HG03135 (cell line): ENCODE data around the gene NCK2.
"Not testable (repeated sequence)": the region's sequence is repeated elsewhere in the genome, so short reads cannot be mapped to it uniquely, and the experiment has no call there.

Experiments used
- ATAC-seq: cut with Tn5 transposase; IDR thresholded peaks from one replicate; pipeline ENCODE4 v1.9.1; 2021; ENCODE audit warnings: mild to moderate bottlenecking, moderate library complexity; ENCODE audit not compliant: unreplicated experiment

The NCK2 gene

DNA sequence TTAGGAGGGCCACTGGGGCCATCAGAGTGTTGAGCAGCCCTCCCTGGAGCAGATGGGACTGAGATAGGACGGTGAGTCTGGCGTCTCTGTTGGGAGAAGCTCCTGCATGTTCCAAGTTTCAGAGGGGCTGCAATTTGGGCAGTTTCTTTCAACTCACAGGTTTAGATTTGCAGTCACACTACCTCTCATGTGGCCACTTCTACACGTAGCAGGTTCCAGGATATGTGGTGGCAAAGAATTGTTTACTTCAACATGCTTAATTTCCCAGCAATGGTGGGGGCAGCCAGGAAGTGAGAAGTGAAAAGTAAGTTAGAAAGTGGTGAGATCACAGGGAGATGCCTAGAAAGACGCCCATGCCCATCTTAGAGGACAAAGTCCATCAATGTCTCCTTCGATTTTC, 9.3 kb downstream of the NCK2 start:
- ATAC-seq: no peak

DNA sequence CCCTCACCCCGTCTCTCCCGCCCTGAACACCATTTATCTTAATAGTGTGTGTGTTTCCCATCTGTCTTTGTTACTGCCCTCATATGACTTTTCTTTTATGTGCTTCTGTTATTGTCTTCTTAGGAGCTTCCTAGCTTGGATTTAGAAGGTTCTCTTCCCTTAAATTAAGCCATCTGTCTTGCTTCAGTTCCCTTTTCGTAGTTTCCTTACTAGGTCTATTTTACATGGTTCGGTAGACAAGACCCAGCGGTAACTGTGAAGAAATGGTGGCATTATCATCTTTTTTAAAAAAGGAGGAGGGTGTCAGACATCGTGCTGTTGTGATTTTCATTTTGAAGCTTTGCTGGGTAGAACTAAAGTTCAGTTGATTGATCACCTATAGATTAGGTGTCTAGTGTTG, 10.3 kb downstream of the NCK2 start:
- ATAC-seq: no peak

DNA sequence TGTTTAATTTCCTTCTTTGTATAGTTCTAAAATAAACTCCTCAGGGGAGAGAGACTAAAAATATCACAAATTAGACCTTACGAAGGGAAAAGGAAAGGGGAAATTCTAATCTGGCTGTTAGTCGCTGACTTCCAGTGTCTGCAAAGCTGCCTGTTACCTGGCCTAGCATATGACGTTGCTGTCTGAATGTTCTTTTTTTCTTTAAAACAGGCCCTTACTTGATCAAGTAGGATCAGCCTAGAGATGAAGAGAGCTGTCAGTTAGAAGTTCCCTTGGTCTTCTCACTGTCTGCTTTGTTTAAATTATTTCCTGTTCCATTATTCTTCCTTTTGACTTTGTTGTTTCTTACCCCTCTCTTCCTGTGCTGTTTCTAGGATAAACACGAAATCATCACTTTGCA, 11.2 kb downstream of the NCK2 start:
- no peak for ATAC-seq

DNA sequence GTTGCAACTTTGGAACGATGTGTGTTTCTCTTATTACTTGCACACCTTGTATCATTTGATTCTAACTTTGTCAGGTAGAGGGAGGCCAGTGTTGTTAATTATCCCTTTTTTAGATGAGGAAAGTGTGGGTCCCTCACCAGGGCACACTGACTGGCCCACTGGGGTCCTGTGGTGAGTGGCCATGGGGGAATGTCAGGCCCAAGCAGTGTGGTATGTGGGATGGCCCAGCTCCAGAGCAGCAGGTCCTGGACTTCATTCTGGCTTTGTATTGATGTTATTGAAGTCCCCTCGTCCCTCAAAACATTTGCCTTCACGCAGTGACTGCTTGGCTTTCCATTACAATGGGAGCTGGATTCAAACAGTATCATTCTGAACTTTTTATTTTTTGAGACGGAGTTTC, 11.7 kb downstream of the NCK2 start:
- no peak for ATAC-seq

DNA sequence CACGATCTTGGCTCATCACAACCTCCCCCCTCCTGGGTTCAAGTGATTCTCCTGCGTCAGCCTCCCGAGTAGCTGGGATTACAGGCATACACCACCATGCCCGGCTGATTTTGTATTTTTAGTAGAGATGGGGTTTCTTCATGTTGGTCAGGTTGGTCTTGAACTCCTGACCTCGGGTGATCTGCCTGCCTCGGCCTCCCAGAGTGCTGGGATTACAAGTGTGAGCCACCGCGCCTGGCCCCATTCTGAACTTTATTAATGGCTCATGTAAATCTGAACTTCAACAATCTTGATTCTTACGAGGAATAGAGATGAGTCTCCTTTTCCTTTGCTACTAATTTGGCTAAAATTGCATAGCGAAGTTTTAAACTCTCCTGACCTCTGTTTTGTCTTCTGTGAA, 12.2 kb downstream of the NCK2 start:
- not testable (repeated sequence) for ATAC-seq

DNA sequence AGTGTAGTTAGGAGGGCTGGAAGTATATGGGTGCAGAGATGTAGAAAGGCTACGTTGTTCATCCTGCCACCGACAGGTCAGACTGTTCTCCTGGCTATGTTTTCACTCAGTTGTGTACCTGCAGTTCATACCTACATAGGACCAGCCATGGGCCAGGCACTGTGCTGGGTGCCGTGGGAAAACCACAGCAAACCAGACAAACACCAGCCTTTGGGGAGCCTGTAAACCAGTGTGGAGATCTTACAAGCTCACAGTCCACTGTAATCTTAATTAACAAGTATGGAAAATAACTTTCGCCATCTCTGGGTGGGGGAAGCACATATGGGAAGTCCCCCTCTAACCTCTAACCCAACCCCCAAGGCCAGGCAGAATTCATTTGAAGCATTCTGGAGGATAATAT, 12.7 kb downstream of the NCK2 start:
- no peak for ATAC-seq

DNA sequence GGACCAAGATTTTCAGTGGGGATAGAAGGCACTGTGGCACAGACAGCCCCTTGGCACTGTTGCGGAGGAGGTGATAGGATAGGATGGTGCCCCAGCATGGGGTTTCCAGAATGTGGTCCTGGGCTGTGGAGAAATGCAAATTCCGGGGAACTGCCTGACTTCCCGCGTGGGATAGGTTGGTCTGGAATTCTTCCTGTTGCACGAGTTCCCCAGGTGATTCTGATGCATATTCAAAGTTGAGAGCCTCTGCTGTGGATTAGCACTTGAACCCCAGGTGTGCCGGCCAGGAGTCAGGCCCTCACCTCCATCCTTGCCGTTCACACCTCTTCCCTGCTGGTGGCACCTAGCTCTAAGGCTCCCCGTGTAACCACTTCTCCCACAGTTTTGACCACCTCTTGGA, 15.5 kb downstream of the NCK2 start:
- no peak for ATAC-seq

DNA sequence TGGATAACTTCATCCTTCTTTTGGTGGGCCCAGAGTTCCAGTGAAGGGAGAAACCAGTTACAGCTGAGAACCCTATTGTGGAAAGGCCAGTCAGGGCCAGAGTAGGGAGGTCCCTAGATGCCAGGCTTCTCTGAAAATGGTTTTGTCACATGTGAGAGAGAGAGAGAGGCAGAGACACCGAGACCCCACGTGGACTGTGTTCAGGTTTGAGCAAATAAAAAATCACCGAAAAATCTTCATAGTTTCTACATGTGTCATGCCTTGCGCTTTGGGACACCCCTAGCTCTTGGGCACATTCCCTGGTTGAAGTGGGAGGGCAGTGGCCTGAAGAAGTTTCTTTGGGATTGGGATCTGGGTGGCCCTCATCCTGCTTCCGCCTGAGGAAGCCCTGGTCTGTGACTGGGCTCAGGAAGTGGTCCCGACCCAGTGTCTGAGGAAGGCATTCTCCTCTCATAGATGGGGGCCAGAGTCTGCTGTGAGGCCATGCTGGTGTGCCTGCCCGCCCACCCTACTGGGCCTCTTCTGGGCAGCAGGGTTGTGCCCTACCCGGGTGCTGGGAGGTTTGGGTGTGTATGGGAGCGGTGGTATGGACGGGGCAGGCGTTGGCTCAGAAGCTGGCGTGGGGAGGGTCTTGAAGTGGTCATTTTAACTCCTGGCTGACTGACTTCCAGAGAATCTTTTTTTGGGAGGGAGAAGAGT, 16.1 kb downstream of the NCK2 start:
- ATAC-seq: no peak

DNA sequence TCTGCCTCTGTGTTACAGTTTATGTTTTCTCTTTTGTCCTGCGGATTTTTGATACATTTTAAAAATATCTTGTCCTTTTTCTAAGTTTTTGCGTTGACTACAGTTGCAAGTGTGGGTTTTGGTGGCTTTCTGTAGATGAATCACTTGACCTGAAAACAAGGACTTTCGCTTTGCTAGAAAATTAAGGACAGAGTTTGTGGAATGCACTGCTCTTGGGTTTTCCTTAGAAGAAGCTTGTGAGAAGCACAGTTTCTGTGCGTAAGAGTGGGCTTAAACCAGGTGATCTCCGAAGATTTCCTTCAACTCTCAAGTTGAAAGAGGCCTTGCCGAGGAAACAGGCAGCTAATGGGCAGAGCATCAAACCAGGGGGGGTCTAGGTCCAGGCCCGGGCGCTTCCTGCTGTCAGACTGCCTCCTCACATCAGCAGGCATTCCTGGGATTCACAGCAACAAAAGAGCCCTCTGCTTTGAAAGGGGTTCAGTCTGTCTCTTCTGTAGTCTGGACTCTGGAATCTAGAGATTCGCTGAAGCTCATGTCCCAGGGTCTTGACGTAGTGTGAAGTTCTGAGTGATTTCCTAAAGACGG, 17.3 kb downstream of the NCK2 start:
- ATAC-seq: no peak

DNA sequence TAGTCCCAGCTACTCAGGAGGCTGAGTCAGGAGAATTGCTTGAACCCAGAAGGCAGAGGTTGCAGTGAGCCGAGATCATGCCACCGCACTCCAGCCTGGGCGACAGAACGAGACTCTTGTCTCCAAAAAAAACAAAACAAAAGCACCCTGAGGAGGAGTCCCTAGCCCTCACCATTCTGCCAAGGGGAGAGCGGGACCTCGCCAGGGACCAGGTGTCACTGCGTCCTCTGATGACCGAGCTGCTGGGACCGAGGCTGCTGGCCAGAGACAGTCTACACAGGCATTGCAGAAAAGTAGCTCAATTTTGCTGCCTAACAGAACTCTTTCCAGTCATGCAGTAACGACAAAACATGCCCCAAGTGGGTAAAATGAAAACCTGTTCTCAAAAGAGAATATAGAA, 18.4 kb downstream of the NCK2 start:
- ATAC-seq: no peak

DNA sequence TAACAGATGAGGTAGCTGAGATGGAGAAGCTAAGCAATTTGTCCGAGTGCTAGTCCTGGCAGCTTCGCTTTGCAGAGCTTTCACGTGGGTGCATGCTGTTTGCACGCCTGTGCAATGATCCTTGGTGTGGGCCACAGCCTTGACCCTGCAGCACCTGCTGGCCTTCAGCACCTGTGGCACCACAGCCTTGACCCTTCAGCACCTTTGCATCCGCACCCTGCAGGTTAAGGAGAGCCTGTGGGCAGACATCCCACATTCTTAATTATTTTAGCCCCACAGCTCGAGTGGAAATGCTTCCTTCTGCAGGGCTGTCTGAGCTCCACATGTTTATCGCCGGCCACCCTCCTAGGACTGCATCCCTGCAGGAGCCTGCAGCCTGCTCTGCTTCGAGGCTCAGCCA, 19.3 kb downstream of the NCK2 start:
- no peak for ATAC-seq

DNA sequence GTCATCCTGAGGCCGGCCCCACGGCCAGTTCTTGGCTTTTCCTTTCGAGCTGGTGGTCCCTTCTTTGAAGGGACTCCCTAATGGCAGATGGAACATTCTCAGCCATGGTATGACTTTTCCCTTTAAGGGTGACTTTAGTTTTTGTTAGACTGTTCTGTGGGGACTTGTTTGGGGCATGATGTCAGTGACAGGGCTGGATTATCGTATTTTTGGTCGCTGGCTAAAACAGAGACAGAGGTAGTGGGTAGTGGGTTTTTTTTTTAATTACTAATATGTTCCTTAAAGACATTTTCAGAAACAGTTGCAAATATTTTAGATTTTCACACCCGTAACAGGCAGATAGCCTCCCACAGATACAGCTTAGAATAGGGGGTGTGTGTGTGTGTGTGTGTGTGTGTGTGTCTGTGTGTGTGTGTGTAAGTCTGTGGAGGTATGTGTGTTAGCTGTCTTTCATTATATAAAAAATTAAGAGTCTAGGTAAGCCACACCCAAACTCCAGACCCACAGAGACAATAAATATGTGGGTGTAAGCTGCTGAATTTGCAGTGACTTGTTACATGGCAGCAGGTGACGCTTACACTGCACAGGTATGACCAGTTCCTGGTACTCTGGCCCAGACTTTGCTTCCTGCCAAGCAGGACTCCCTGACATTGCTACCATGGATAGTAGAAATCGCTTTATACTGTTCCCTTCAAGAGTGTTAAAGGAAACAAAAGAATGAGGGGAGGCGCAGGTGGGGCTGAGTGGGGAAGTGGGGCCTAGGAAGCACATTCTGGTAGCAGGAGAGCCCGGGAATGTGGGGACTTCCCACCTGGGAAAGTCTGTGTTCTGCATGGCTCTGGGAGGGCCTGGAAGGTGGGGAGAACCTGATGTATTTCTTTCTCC, 20.9 kb downstream of the NCK2 start:
- ATAC-seq: no peak

DNA sequence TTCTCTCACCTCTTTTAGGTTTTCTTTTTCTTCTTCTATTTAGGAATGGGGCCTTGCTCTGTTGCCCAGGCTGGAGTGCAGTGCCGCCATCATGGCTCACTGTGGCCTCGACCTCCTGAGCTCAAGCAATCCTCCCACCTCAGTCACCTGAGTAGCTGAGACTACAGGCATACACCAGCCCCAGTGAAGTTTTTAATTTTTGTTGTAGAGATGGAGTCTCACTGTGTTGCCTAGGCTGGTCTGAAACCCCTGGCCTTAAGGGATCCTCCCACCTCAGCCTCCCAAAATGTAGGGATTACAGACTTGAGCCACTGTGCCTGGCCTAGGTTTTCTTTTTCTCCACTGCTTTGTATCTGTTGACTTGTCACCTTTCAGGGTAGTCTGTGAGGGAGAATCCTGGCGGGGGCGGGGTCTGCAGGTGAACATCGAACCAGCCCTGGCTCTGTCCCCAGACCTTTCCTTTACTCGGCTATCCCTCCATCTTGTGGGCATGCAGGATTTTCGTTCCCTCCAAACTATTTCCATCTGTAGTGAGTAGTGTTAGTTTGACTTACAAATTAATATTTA, 21.7 kb downstream of the NCK2 start:
- ATAC-seq: no peak

DNA sequence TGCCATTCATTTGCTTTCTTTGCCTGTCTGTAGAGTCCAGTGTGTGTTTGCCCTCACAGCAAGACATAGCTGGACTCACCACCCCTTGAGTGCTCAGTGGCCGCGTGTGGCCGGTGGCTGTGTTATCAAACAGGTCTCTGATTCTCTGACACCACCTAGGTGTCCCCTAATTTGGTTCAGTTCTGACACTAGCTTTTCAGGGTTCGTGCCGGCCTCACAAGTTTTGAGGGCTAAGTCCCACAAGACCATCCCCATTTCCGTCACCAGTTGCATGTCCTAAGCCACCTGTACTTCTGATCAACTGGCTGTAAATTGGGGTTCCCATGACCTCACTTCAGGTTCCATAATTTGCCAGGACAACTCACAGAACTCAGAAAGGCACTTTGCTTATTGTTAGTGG, 23.5 kb downstream of the NCK2 start:
- ATAC-seq: no peak

DNA sequence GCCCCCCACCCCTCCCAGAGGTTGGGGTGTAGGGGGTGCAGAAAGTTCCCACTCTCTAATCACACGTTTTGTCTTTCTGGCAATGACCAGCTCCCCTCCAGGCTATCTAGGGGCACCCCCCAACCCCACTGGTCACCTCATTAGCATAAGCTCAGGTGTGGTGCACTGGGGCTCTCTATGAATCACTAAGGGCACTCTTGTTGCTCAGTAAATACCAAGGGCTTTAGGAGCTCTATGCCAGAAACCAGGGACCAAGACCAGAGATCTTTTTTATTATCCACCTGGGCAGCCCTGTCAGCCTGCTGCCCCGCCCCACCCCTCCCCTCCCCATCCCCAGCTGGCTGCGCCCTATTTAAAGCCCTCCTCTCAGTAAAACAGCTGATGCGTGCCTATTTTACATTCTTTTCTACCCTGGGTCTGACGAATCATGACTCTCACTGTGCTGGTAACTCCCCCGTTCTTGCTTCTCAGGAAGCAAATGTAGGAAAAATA, 24.3 kb downstream of the NCK2 start:
- no peak for ATAC-seq

DNA sequence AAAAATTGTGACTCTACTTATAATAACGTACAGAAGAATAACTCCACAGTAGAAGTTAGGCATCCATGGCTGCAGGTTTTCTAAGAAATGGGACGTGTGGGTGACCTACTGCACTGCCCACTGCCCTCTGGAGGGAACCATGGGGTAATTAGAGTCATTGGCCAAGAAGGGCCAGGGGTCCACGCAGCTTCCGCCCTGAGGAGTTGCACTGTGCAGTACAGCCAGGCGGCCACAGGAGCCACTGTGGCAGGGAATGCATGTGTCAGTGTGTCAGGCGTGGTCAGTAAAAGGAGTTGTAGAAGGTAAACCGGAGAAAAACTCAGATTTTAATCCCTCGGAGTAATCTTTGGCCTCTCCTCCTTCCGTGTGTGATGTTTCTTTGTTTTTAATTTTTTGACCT, 24.8 kb downstream of the NCK2 start:
- ATAC-seq: no peak

DNA sequence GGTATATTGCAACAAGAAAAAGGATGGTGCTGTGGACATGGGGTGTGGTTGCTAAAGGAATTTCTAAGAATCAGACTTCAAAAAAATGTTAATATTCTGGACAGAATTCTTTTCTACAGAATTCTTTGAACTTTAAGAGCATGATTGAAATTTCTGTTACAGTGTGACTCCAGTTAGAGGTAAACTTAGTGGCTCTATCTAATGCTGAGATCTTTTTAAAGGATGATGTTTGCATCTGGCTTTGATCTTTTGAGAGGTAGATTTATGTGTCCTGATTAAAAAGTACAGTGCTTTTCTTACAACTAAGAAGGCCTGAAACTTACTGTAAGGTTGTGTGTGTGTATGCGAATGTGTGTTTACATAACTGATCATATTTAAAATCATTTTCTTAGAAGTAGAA, 25.4 kb downstream of the NCK2 start:
- no peak for ATAC-seq

DNA sequence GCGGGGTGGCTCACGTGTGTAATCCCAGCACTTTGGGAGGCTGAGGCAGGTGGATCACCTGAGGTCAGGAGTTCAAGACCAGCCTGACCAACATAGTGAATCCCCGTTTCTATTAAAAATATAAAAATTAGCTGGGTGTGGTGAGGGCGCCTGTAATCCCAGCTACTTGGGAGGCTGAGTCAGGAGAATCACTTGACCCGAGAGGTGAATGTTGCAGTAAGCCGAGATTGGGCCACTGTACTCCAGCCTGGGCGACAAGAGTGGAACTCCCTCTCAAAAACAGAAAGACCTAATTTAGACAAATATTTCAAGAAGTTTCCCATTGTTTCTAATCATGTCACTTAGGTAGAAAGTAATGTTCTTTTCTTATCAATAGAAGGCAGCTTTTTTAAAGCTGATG, 26.6 kb downstream of the NCK2 start:
- ATAC-seq: not testable (repeated sequence)

DNA sequence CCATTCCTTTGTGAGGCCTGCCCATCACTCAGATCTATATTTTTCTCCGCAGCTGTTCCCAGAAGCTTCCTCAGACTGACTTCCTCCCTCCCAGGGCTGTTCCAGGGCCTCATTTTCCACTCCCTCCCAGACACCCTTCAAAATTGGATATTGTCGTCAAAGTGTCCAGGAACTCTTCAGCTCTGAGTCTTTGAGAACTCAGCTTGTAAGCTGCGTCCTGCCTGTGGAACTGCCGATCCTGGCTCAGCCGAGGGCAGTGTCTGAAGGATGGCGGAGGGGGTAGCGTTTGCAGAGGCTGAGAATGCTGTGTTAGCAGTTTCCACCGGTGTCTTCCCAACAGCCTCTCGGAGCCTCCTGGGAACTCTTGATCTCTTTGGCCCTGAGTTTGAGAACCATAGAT, 27.1 kb downstream of the NCK2 start:
- ATAC-seq: no peak

DNA sequence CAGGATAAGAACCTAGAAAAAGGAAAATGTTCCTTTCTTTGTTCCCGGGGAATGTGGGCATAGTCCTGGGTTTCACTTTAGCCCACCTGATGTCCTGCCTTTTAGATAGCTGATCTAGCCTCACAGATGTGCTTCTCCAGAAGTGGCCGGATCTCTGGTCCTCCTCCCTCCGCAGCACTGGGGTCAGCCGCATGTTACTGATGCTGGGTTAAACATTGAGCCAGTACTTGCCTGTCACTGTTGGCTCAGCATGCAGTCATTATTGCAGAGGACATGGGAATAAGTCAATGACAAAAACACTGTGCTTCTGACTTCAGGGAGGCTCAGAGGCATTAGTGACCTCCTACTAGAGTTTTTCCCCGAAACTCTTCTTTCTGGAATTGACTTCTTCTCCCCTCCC, 27.6 kb downstream of the NCK2 start:
- no peak for ATAC-seq

DNA sequence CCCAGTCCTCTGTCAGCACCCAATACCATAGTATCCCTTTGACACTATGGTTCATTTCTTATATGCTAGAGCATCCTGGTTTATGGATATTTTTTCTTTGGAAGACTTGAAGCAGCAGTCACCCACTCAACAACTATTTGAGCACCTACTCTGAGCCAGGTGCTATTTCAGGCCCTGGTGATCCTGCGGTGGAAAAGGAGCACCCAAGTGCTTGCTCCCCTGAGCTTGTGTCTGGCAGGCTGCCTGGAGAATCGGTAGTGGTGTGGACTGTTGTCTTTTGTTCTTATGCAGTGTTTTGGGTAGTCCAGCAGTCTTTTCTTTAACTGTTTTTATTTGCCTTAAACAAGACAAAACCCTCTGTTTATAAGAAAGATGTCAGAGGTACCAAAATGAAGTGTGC, 28.9 kb downstream of the NCK2 start:
- ATAC-seq: no peak
